H1 (cell line): Measurements from ENCODE around the gene PCDH9. TPM values are rescaled to one million over a fixed set of nuclear protein-coding genes. Genes with fewer than 3 reads are reported as not detected.

ENCODE experiments used
- CTCF ChIA-PET: fragments of 300-600 bp; sonication (Branson Sonifier 250); formaldehyde crosslinking; loops from one replicate; lab custom pipeline; 2021; ENCODE audit not compliant: partially characterized antibody; lab: Charles Lee
- POLR2A ChIA-PET: fragments of 300-600 bp; sonication (Branson Sonifier 250); formaldehyde crosslinking; loops from one replicate; lab custom pipeline; 2021; ENCODE audit warnings: inconsistent platforms; ENCODE audit not compliant: partially characterized antibody; lab: Charles Lee
- DNase-seq, 2 experiments: peaks; one replicate each; pipeline versions ENCODE4 v3.0.0 to v3.0.0-alpha.2; 2010 to 2022; ENCODE audit warnings: low spot score in 2 of 2, low read depth in 1 of 2, mixed read lengths in 1 of 2
- FAIRE-seq: peaks from 2 replicates; lab custom pipeline; 2011; peaks lifted over from hg19 to GRCh38; lab: Jason Lieb, UNC
- H2AFZ ChIP-seq: 2 replicates; pipeline ENCODE4 v1.8.1; 2012; ENCODE audit warnings: low read length, inconsistent platforms
- H2AK5ac ChIP-seq: 2 replicates; pipeline ENCODE4 v1.6.1; 2013; ENCODE audit warnings: low read depth, low read length
- H2BK120ac ChIP-seq: replicated peaks from 2 replicates; pipeline ENCODE3; 2013; ENCODE audit warnings: low read depth, low read length, inconsistent platforms
- H2BK12ac ChIP-seq: 2 replicates; pipeline ENCODE4 v1.6.1; 2013; ENCODE audit warnings: low read depth, low read length
- H2BK15ac ChIP-seq: 2 replicates; pipeline ENCODE4 v1.6.1; 2013; ENCODE audit warnings: low read length
- H2BK20ac ChIP-seq: 2 replicates; pipeline ENCODE4 v1.6.1; 2013; ENCODE audit warnings: low read length
- H2BK5ac ChIP-seq: 2 replicates; pipeline ENCODE4 v1.6.1; 2013; ENCODE audit warnings: low read depth, low read length
- H3K14ac ChIP-seq: 2 replicates; pipeline ENCODE4 v1.6.1; 2013; ENCODE audit warnings: inconsistent platforms; ENCODE audit not compliant: insufficient read length
- H3K18ac ChIP-seq: 2 replicates; pipeline ENCODE4 v1.6.1; 2013; ENCODE audit warnings: low read length; ENCODE audit errors: extremely low read depth
- H3K23ac ChIP-seq: 2 replicates; pipeline ENCODE4 v1.6.1; 2013; ENCODE audit warnings: inconsistent platforms; ENCODE audit not compliant: insufficient read length
- H3K23me2 ChIP-seq: 2 replicates; pipeline ENCODE4 v1.6.1; 2013; ENCODE audit warnings: low read depth, low read length
- H3K27ac ChIP-seq: 2 replicates; pipeline ENCODE4 v1.6.1; 2011; ENCODE audit warnings: low read depth, low read length, inconsistent platforms
- H3K27me3 ChIP-seq, 4 experiments: replicated peaks in 1 of 4; 1 replicate in 1 of 4; 2 replicates in 3 of 4; pipeline versions ENCODE4 v1.6.1 to v1.8.1; 2011 to 2013; ENCODE audit warnings: low read length in 3 of 4, mild to moderate bottlenecking in 3 of 4, inconsistent platforms in 2 of 4, mixed read lengths in 2 of 4, moderate library complexity in 1 of 4; ENCODE audit not compliant: control insufficient read depth in 3 of 4, insufficient read depth in 3 of 4; ENCODE audit errors: extremely low read depth in 1 of 4
- H3K36me3 ChIP-seq, 4 experiments: 2 replicates each; pipeline versions ENCODE4 v1.6.1 to v1.8.1; 2011 to 2013; ENCODE audit warnings: mild to moderate bottlenecking in 4 of 4, low read length in 3 of 4, moderate library complexity in 2 of 4, control low read depth in 1 of 4, inconsistent platforms in 1 of 4; ENCODE audit not compliant: insufficient read depth in 4 of 4, control insufficient read depth in 2 of 4
- H3K4ac ChIP-seq: replicated peaks from 2 replicates; pipeline ENCODE3; 2013; ENCODE audit warnings: low read length, low read depth, mixed read lengths, inconsistent platforms; ENCODE audit not compliant: insufficient read length
- H3K4me1 ChIP-seq, 4 experiments: replicated peaks in 1 of 4; 1 replicate in 1 of 4; 2 replicates in 3 of 4; pipeline versions ENCODE4 v1.6.1 to v1.8.1; 2011 to 2013; ENCODE audit warnings: low read length in 3 of 4, inconsistent platforms in 2 of 4, mixed read lengths in 1 of 4; ENCODE audit not compliant: insufficient read depth in 4 of 4, control insufficient read depth in 3 of 4
- H3K4me2 ChIP-seq, 2 experiments: 2 replicates each; pipeline versions ENCODE4 v1.6.1 to v1.8.1; 2011 to 2013; ENCODE audit warnings: low read depth in 2 of 2, low read length in 2 of 2, control low read depth in 1 of 2, inconsistent platforms in 1 of 2, mild to moderate bottlenecking in 1 of 2; ENCODE audit not compliant: insufficient read depth in 1 of 2
- H3K4me3 ChIP-seq, 4 experiments: fragments of 200-600, 300-600 bp in 1 of 4; sonication (generic), shearing (Covaris generic), sonication (Bioruptor Twin) in 1 of 4; 2 replicates each; pipeline versions ENCODE4 v1.5.1 to v1.8.1; 2011 to 2016; ENCODE audit warnings: low read length in 4 of 4, low read depth in 3 of 4, control low read depth in 2 of 4, inconsistent platforms in 2 of 4, mild to moderate bottlenecking in 2 of 4, mixed read lengths in 1 of 4, moderate library complexity in 1 of 4; ENCODE audit not compliant: insufficient read depth in 2 of 4; ENCODE audit errors: extremely low read depth in 1 of 4
- H3K56ac ChIP-seq: replicated peaks from 2 replicates; pipeline ENCODE3; 2013; ENCODE audit warnings: low read depth, mild to moderate bottlenecking, mixed read lengths, low read length, inconsistent platforms; ENCODE audit not compliant: insufficient read length
- H3K79me1 ChIP-seq: 2 replicates; pipeline ENCODE4 v1.6.1; 2013; ENCODE audit warnings: low read depth, low read length, control low read depth
- H3K79me2 ChIP-seq, 2 experiments: 2 replicates each; pipeline versions ENCODE4 v1.6.1 to v1.8.1; 2012 to 2013; ENCODE audit warnings: low read length in 2 of 2, mild to moderate bottlenecking in 2 of 2, inconsistent platforms in 1 of 2; ENCODE audit not compliant: insufficient read depth in 2 of 2, control insufficient read depth in 1 of 2
- H3K9ac ChIP-seq, 4 experiments: replicated peaks in 1 of 4; 1 replicate in 1 of 4; 2 replicates in 3 of 4; pipeline versions ENCODE4 v1.6.1 to v1.8.1; 2011 to 2013; ENCODE audit warnings: low read depth in 3 of 4, low read length in 3 of 4, control low read depth in 2 of 4, mild to moderate bottlenecking in 2 of 4, moderate library complexity in 2 of 4, inconsistent platforms in 1 of 4; ENCODE audit errors: extremely low read depth in 1 of 4
- H3K9me3 ChIP-seq, 2 experiments: 2 replicates each; pipeline versions ENCODE4 v1.6.1 to v1.8.1; 2012 to 2013; ENCODE audit warnings: mild to moderate bottlenecking in 2 of 2, moderate library complexity in 2 of 2, control low read depth in 1 of 2, inconsistent platforms in 1 of 2, low read depth in 1 of 2, low read length in 1 of 2, mixed read lengths in 1 of 2; ENCODE audit not compliant: insufficient read depth in 2 of 2
- H4K20me1 ChIP-seq, 2 experiments: replicated peaks in 1 of 2; 2 replicates each; pipeline versions ENCODE3 to v1.8.1; 2011 to 2013; ENCODE audit warnings: inconsistent platforms in 2 of 2, low read length in 2 of 2, mild to moderate bottlenecking in 1 of 2; ENCODE audit not compliant: insufficient read depth in 2 of 2, control insufficient read depth in 1 of 2
- H4K5ac ChIP-seq: 2 replicates; pipeline ENCODE4 v1.6.1; 2013; ENCODE audit warnings: low read length, low read depth, mixed read lengths, inconsistent platforms; ENCODE audit not compliant: insufficient read length
- H4K8ac ChIP-seq: 2 replicates; pipeline ENCODE4 v1.8.0; 2013; ENCODE audit warnings: mild to moderate bottlenecking, moderate library complexity, low read length, inconsistent platforms; ENCODE audit not compliant: insufficient read depth; ENCODE audit errors: extremely low read depth
- H4K91ac ChIP-seq: replicated peaks from 2 replicates; pipeline ENCODE3; 2013; ENCODE audit warnings: low read length, mixed read lengths, inconsistent platforms; ENCODE audit not compliant: insufficient read length
- BRCA1 ChIP-seq: IDR thresholded peaks from 2 replicates; pipeline ENCODE4 v1.6.1; 2012; ENCODE audit warnings: low read depth, low read length, improper control_type of control experiment
- HDAC6 ChIP-seq: IDR thresholded peaks from one replicate; pipeline ENCODE4 v1.7.1; 2012; ENCODE audit warnings: low read depth, mild to moderate bottlenecking, inconsistent platforms, low read length, moderate library complexity
- JUND ChIP-seq: IDR thresholded peaks from 2 replicates; pipeline ENCODE4 v1.6.1; 2011; ENCODE audit warnings: mild to moderate bottlenecking, improper control_type of control experiment, low read length
- MAFK ChIP-seq: IDR thresholded peaks from 2 replicates; pipeline ENCODE4 v1.6.1; 2012; ENCODE audit warnings: low read depth, mild to moderate bottlenecking, improper control_type of control experiment, low read length
- POLR2AphosphoS5 ChIP-seq: IDR thresholded peaks from 2 replicates; pipeline ENCODE4 v1.6.1; 2011; ENCODE audit warnings: low read depth, low read length
- SIN3A ChIP-seq, 2 experiments: IDR thresholded peaks in 1 of 2; conservative IDR thresholded peaks in 1 of 2; 2 replicates each; pipeline ENCODE4 v1.6.1; 2011 to 2012; ENCODE audit warnings: low read length in 2 of 2, improper control_type of control experiment in 1 of 2, low read depth in 1 of 2, mild to moderate bottlenecking in 1 of 2
- TBP ChIP-seq: IDR thresholded peaks from 2 replicates; pipeline ENCODE4 v1.6.1; 2011; ENCODE audit warnings: low read depth, low read length, improper control_type of control experiment
- TEAD4 ChIP-seq: IDR thresholded peaks from 2 replicates; pipeline ENCODE4 v1.6.1; 2012; ENCODE audit warnings: low read depth, low read length, inconsistent platforms, mixed read lengths
- WGBS, 2 experiments: shearing (Covaris generic) in 1 of 2; methylation state at CpG; one replicate each; pipeline versions ENCODE4 v1.1.6 to v1.1.7; 2013 to 2015; ENCODE audit warnings: low lambda C conversion rate in 2 of 2, mixed read lengths in 2 of 2, inconsistent platforms in 1 of 2, low coverage in 1 of 2, missing lambda C conversion rate in 1 of 2; ENCODE audit not compliant: insufficient replicate concordance in 2 of 2, insufficient coverage in 1 of 2, insufficient read length in 1 of 2; ENCODE audit errors: extremely low coverage in 1 of 2, missing lambda C conversion rate in 1 of 2; 5-methylcytosine and 5-hydroxymethylcytosine counted together
- polyA plus RNA-seq, 7 experiments: library from polyadenylated mRNA; depleted of rRNA in 3 of 7; stranded (reverse) in 5 of 7; unstranded in 2 of 7; fragments of >200 nt in 5 of 7; fragments of 200-250 nt in 2 of 7; gene quantifications; 1 replicate in 5 of 7; 2 replicates in 1 of 7; 4 replicates in 1 of 7; pipeline versions ENCODE4 v1.2.1 to v1.2.3, GENCODE V29; 2011 to 2013; ENCODE audit warnings: missing spikeins in 2 of 7, mixed read lengths in 2 of 7
- total RNA-seq: library from RNA; stranded (reverse); fragmentation: NEBNext Ultra II Directional; extraction: Animal tissue kit (Norgen Biotek cat#: 25700); gene quantifications from 2 replicates; pipeline ENCODE4 v1.2.1, GENCODE V29; 2021
- TF ChIP-seq, protein P1 (sequence below): IDR thresholded peaks from 2 replicates; pipeline ENCODE4 v1.6.1; 2012; ENCODE audit warnings: inconsistent platforms

Gene PCDH9
- total and polyA plus RNA-seq, 2 of the 8 experiments (the other 6 are each of a cell fraction or from before 2014, with no cell fraction given): 0.12 to 0.60 TPM

DNA sequence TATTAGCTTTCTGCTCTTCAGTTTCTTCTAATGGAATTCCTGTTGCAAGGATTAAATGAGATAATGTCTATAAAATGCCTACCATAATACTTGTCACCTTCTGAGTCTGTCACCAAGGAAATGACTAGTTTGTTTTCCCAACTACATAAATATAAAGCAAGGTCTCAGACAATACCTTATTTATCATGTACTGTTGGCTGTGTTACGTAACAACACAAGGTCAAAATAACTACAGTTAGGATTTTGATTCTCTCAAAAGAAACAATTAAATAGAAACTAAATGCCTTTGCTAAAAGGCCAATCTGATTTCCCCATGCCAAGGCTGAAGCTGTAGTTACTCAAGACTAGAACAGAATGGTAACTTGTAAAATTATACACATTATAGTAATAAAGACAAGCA is 134.5 kb downstream of the PCDH9 start:
- H4K91ac ChIP-seq: no peak overlapping the region
- no peak overlapping the region for H2BK20ac ChIP-seq
- no peaks in the 10 kb centered on the region for H4K20me1 ChIP-seq
- no peak overlapping the region for H2BK5ac ChIP-seq
- H4K8ac ChIP-seq: no peak overlapping the region
- FAIRE-seq (no peak), DNase-seq (no peak)
- 95% methylated on average over 1 of the region's 1 CpG; no CpG with 5 or more reads in 1 of the 2 experiments for WGBS, 2 experiments
- no peaks in the 10 kb centered on the region for H3K9me3 ChIP-seq
- H3K4me2 ChIP-seq: no peak overlapping the region
- no peak overlapping the region for H2AK5ac ChIP-seq
- H3K4me3 ChIP-seq: no peak overlapping the region
- no peak overlapping the region for H3K18ac ChIP-seq
- ChIA-PET POLR2A (no interaction called here), CTCF (no interaction called here)
- no peaks in the 10 kb centered on the region for H3K4me1 ChIP-seq
- no peaks in the 10 kb centered on the region for H3K79me2 ChIP-seq
- no peak overlapping the region for H2BK15ac ChIP-seq
- H3K79me1 ChIP-seq: no peaks in the 10 kb centered on the region
- no peaks in the 10 kb centered on the region for H3K23me2 ChIP-seq
- no peak overlapping the region for H3K14ac ChIP-seq
- no peak overlapping the region for H3K23ac ChIP-seq
- no peak overlapping the region for H2AFZ ChIP-seq
- no peak overlapping the region for H4K5ac ChIP-seq
- H2BK12ac ChIP-seq: no peak overlapping the region
- no peak overlapping the region for H3K27ac ChIP-seq
- no peak overlapping the region for H3K4ac ChIP-seq
- no peak overlapping the region for H2BK120ac ChIP-seq
- no peaks in the 10 kb centered on the region for H3K36me3 ChIP-seq
- no peaks in the 10 kb centered on the region for H3K27me3 ChIP-seq
- no peak overlapping the region for H3K9ac ChIP-seq
- H3K56ac ChIP-seq: no peak overlapping the region
- TF ChIP-seq JUND (no peak), POLR2AphosphoS5 (no peak), TBP (no peak), MAFK (no peak), HDAC6 (no peak), BRCA1 (no peak), SIN3A (conservative IDR thresholded peaks at IDR 0.05 in 1 of 2, IDR thresholded peaks at IDR 0.05 in 1 of 2; ENCODE audit: low read depth in 1 of 2, low read length in 2 of 2) (no peak), TEAD4 (no peak)
- TF ChIP-seq, protein P1, sequence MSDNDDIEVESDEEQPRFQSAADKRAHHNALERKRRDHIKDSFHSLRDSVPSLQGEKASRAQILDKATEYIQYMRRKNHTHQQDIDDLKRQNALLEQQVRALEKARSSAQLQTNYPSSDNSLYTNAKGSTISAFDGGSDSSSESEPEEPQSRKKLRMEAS: no peak
